GM12878 (cell line): ENCODE data around the gene ACTL10.

Source experiments
- CEBPB ChIP-seq, 2 experiments: fragments of 150-350 bp in 1 of 2; IDR thresholded peaks; 2 replicates each; pipeline ENCODE4 v1.6.1; 2012 to 2014; ENCODE audit warnings: low read depth in 2 of 2, low read length in 2 of 2, borderline replicate concordance in 1 of 2, inconsistent platforms in 1 of 2
- GABPA ChIP-seq: IDR thresholded peaks from 2 replicates; pipeline ENCODE4 v1.6.1; 2014; ENCODE audit warnings: antibody characterized with exemption, low read depth, mild to moderate bottlenecking, inconsistent platforms
- MYC ChIP-seq: IDR thresholded peaks from 2 replicates; pipeline ENCODE4 v1.6.1; 2011; ENCODE audit warnings: mild to moderate bottlenecking, low read length, moderate library complexity, inconsistent platforms; ENCODE audit not compliant: insufficient read depth, insufficient replicate concordance, insufficient read length, severe bottlenecking
- POLR2A ChIP-seq: IDR thresholded peaks from 2 replicates; pipeline ENCODE4 v1.6.1; 2011; ENCODE audit warnings: low read depth, mild to moderate bottlenecking, low read length
- SRF ChIP-seq, 2 experiments: IDR thresholded peaks; 2 replicates each; pipeline ENCODE4 v1.6.1; 2011; ENCODE audit warnings: low read depth in 2 of 2, low read length in 2 of 2, mild to moderate bottlenecking in 1 of 2, moderate library complexity in 1 of 2
- ZNF274 ChIP-seq: IDR thresholded peaks from one replicate; pipeline ENCODE4 v1.8.0; 2011; ENCODE audit not compliant: insufficient read length, insufficient read depth
- TF ChIP-seq, protein P1 (sequence below), 3 experiments: IDR thresholded peaks in 2 of 3; conservative IDR thresholded peaks in 1 of 3; 2 replicates each; pipeline ENCODE4 v1.5.1; 2011; ENCODE audit warnings: low read depth in 3 of 3, low read length in 3 of 3, mild to moderate bottlenecking in 3 of 3, control low read depth in 2 of 3, moderate library complexity in 2 of 3, inconsistent platforms in 1 of 3, mixed read lengths in 1 of 3; ENCODE audit not compliant: control insufficient read depth in 2 of 3, insufficient read depth in 1 of 3; ENCODE audit errors: extremely low read depth in 1 of 3

DNA sequence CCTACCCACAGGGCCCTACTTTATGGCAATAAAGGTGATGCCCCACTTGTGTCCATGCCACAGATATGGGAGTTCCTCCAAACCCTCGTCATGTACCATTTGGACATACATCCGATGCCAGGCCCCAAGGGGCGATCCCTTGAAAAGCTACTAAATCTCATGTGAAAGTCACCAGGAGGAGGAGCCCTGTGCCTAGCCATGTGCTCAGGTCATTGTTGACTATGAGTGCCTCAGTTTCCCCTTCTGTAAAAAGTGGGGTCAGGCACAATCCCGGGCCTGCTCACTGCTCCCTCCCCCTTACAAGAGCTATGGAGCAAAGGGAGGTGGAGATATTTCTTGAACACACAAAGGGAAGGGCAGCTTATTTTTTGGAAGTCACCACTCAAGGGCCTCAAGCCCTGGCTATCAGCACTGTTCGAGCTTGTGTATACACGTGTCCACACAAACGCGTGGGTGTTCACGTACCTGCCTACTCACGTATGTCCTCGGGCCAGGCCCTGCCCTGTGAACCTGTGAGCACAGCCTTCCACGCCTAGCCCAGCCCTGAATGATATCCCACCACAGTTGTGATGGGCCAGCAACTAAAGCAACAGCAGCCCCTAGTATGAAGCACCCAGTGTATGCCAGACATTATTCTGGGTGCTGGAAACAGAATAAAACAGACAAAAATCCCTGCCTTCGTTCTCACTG, 1.9 kb downstream of the ACTL10 start:
- TF ChIP-seq CEBPB (IDR thresholded peaks at IDR 0.05; ENCODE audit: borderline replicate concordance in 1 of 2, low read depth in 2 of 2, low read length in 2 of 2) (no peak), POLR2A (no peak), GABPA (no peak), SRF (IDR thresholded peaks at IDR 0.05; ENCODE audit: low read depth in 2 of 2, low read length in 2 of 2) (no peak), MYC (no peak), ZNF274 (no peak)
- TF ChIP-seq, protein P1, sequence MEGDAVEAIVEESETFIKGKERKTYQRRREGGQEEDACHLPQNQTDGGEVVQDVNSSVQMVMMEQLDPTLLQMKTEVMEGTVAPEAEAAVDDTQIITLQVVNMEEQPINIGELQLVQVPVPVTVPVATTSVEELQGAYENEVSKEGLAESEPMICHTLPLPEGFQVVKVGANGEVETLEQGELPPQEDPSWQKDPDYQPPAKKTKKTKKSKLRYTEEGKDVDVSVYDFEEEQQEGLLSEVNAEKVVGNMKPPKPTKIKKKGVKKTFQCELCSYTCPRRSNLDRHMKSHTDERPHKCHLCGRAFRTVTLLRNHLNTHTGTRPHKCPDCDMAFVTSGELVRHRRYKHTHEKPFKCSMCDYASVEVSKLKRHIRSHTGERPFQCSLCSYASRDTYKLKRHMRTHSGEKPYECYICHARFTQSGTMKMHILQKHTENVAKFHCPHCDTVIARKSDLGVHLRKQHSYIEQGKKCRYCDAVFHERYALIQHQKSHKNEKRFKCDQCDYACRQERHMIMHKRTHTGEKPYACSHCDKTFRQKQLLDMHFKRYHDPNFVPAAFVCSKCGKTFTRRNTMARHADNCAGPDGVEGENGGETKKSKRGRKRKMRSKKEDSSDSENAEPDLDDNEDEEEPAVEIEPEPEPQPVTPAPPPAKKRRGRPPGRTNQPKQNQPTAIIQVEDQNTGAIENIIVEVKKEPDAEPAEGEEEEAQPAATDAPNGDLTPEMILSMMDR (IDR thresholded peaks at IDR 0.05 in 2 of 3, conservative IDR thresholded peaks at IDR 0.05 in 1 of 3; ENCODE audit: control insufficient read depth in 2 of 3, extremely low read depth in 1 of 3, insufficient read depth in 1 of 3, low read depth in 3 of 3, low read length in 3 of 3), result no peak
